WERI-Rb-1 (cell line): ENCODE data around the gene ARRB2.

ENCODE experiments used
- DNase-seq: peaks from one replicate; pipeline ENCODE4 v3.0.0-alpha.2; 2020
- H3K27ac ChIP-seq: fragments of 250-450 bp; sonication (Bioruptor Pico); 2 replicates; pipeline ENCODE4 v1.5.1; 2020; ENCODE audit warnings: mild to moderate bottlenecking, moderate library complexity
- H3K27me3 ChIP-seq: fragments of 250-450 bp; sonication (Bioruptor Pico); 2 replicates; pipeline ENCODE4 v1.5.1; 2021; ENCODE audit warnings: mild to moderate bottlenecking, low read depth, moderate library complexity; ENCODE audit not compliant: insufficient read depth, severe bottlenecking
- H3K36me3 ChIP-seq: fragments of 250-450 bp; sonication (Bioruptor Pico); 2 replicates; pipeline ENCODE4 v1.5.1; 2020; ENCODE audit warnings: mild to moderate bottlenecking, moderate library complexity
- H3K4me3 ChIP-seq: 2 replicates; pipeline ENCODE4 v1.5.1; 2011; ENCODE audit warnings: low read depth, mild to moderate bottlenecking, control low read depth, low read length
- H3K9me3 ChIP-seq: fragments of 250-450 bp; sonication (Bioruptor Pico); 2 replicates; pipeline ENCODE4 v1.5.1; 2021; ENCODE audit warnings: mild to moderate bottlenecking, moderate library complexity; ENCODE audit not compliant: severe bottlenecking
- TF ChIP-seq, protein P1 (sequence below): IDR thresholded peaks from 2 replicates; pipeline ENCODE4 v1.5.1; 2011; ENCODE audit warnings: low read depth, mild to moderate bottlenecking, control low read depth, inconsistent platforms, low read length

Gene ARRB2

DNA sequence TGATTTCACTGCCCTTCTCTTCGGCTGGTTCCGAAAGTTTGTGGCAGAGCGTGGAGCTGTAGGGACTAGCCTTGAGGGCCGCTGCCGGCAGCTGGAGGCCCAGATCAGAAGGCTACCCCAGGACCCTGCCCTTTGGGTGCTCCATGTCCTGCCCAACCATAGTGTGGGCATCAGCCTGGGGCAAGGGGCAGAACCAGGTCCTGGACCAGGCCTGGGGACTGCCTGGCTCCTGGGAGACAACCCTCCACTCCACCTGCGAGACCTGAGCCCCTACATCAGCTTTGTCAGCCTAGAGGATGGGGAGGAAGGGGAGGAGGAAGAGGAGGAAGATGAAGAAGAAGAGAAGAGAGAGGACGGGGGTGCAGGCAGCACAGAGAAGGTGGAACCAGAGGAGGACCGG, 30.2 kb downstream of the ARRB2 start:
- DNase-seq = no peak
- Histone ChIP-seq H3K27me3 (peaks cover 16% of the 10 kb centered on the region), H3K4me3 (no peak overlapping the region), H3K27ac (no peak overlapping the region), H3K36me3 (no peaks in the 10 kb centered on the region), H3K9me3 (no peaks in the 10 kb centered on the region)
- TF ChIP-seq, protein P1, sequence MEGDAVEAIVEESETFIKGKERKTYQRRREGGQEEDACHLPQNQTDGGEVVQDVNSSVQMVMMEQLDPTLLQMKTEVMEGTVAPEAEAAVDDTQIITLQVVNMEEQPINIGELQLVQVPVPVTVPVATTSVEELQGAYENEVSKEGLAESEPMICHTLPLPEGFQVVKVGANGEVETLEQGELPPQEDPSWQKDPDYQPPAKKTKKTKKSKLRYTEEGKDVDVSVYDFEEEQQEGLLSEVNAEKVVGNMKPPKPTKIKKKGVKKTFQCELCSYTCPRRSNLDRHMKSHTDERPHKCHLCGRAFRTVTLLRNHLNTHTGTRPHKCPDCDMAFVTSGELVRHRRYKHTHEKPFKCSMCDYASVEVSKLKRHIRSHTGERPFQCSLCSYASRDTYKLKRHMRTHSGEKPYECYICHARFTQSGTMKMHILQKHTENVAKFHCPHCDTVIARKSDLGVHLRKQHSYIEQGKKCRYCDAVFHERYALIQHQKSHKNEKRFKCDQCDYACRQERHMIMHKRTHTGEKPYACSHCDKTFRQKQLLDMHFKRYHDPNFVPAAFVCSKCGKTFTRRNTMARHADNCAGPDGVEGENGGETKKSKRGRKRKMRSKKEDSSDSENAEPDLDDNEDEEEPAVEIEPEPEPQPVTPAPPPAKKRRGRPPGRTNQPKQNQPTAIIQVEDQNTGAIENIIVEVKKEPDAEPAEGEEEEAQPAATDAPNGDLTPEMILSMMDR = no peak

DNA sequence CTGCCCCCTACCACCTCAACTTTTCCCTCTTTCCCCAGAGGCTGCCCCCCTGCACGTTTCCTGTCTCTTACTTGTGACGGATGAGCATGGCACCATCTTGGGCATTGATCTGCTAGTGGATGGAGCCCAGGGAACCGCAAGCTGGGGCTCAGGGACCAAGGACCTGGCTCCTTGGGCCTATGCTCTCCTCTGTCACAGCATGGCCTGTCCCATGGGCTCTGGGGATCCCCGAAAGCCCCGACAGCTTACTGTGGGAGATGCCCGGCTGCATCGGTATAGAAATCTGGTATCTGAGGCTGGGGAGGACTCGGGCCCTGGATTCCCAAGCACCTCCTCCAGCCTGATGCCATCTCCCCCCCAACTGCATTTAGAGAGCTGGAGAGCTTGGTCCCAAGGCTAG, 31.1 kb downstream of the ARRB2 start:
- TF ChIP-seq, protein P1 = no peak
- DNase-seq = no peak
- Histone ChIP-seq H3K4me3 (no peak overlapping the region), H3K9me3 (no peaks in the 10 kb centered on the region), H3K36me3 (no peaks in the 10 kb centered on the region), H3K27me3 (peaks cover 16% of the 10 kb centered on the region), H3K27ac (no peak overlapping the region)

DNA sequence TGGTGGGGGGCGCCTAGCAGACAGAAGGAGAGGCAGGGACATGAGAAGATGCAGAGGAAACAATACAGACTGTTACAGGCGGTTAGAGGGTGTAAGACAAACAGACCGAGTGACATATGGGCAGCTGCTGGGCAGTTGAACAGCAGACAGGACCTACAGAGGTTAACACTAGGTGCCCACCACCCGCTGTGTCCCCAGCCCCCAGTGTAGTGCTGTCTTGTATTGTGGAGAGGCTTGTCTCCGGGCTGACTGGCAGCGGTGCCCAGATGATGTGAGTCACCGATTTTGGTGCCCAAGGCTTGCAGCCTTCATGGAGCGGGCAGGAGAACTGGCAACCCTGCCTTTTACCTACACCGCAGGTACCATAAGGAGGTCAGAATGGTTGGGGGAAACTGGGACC, 31.7 kb downstream of the ARRB2 start:
- Histone ChIP-seq H3K4me3 (no peak overlapping the region), H3K9me3 (no peaks in the 10 kb centered on the region), H3K27me3 (peaks cover 16% of the 10 kb centered on the region), H3K36me3 (no peaks in the 10 kb centered on the region), H3K27ac (no peak overlapping the region)
- DNase-seq = no peak
- TF ChIP-seq, protein P1 = no peak

DNA sequence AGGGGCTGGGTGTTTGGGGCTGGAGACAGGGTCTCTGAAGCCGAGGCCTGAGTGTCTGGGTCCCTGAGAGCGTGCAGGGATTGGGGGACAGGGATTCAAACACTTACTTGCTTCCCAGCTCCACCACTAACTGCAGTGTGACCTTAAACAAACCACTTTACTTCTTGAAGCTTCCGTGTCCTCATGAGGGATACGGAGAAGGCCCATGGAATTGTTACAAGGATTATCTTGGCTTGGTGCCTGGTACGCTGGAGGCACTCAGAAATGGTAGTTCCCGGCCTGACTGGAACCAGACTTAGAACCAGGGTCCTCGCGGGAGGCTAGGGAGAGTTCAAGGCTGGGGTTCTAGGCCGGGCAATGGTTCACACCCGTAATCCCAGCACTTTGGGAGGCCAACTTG, 32.2 kb downstream of the ARRB2 start:
- no peak for DNase-seq
- Histone ChIP-seq H3K27ac (no peak overlapping the region), H3K4me3 (no peak overlapping the region), H3K9me3 (no peaks in the 10 kb centered on the region), H3K27me3 (peaks cover 16% of the 10 kb centered on the region), H3K36me3 (no peaks in the 10 kb centered on the region)
- TF ChIP-seq, protein P1 = no peak

DNA sequence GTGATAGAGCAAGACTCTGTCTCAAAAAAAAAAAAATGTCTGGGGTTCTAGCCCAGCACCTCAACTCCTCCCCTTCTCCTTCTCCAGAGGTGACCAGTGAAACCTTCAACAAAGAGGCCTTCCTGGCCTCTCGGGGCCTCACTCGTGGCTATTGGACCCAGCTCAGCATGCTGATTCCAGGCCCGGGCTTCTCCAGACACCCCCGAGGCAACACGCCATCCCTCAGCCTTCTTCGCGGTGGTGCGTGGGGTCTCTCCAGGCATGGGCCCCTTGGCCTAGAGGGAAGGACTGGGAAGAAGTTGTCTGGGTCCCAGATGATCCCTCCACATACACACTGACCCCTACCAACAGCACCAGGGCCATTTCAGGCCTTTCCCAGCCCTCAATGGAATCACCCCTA, 32.8 kb downstream of the ARRB2 start:
- H3K27ac ChIP-seq = no peak overlapping the region
- H3K36me3 ChIP-seq = no peaks in the 10 kb centered on the region
- H3K4me3 ChIP-seq = no peak overlapping the region
- H3K9me3 ChIP-seq = no peaks in the 10 kb centered on the region
- TF ChIP-seq, protein P1 = no peak
- peaks cover 16% of the 10 kb centered on the region for H3K27me3 ChIP-seq
- no peak for DNase-seq

DNA sequence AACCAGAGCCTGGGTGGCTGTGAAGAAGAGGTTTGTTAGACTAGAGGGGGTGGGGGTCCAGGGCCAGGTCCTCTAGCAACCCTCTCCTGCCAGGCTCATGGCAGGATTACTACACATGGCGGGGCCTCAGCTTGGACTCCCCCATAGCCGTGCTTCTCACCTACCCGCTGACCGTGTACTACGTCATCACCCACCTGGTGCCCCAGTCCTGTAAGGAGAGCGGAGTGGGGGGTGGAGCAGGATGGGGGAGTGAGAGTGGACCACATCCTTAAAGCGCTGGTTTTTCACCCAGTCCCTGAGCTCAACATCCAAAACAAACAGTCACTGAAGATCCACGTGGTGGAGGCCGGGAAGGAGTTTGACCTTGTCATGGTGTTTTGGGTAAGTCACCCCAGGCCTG, 33.5 kb downstream of the ARRB2 start:
- Histone ChIP-seq H3K27ac (no peak overlapping the region), H3K4me3 (no peak overlapping the region), H3K27me3 (peaks cover 9% of the 10 kb centered on the region), H3K9me3 (no peaks in the 10 kb centered on the region), H3K36me3 (no peaks in the 10 kb centered on the region)
- TF ChIP-seq, protein P1 = no peak
- no peak for DNase-seq
